HL-60 (cell line): Measurements from ENCODE around the gene SFMBT2.

Experiments
- POLR2AphosphoS5 ChIP-seq: IDR thresholded peaks from 2 replicates; pipeline ENCODE4 v1.6.1; 2012; ENCODE audit warnings: low read depth
- TF ChIP-seq, protein P1 (sequence below): IDR thresholded peaks from one replicate; pipeline ENCODE4 v1.5.1; 2011; ENCODE audit warnings: low read length, control low read depth, inconsistent platforms; ENCODE audit not compliant: insufficient read depth

DNA sequence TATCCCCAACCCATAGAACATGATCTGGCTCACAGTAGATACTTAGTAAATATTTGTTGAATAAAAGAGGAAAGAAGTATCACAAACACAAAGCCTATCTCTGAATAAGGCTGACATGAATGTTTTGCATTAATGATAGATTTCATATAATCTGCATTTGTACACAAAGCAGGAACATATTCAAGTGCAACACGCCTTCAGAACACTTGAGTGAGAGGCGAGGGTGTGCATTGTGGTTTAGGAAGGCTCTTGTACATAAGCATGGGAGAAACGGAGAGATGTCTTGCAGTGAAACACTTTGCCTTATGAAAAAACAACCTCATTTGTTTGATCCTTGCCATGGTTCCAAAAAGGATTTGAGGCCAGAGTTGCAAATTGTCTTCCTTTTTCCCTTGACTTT, 14.1 kb upstream of the SFMBT2 start:
- TF ChIP-seq POLR2AphosphoS5 = no peak
- TF ChIP-seq, protein P1, sequence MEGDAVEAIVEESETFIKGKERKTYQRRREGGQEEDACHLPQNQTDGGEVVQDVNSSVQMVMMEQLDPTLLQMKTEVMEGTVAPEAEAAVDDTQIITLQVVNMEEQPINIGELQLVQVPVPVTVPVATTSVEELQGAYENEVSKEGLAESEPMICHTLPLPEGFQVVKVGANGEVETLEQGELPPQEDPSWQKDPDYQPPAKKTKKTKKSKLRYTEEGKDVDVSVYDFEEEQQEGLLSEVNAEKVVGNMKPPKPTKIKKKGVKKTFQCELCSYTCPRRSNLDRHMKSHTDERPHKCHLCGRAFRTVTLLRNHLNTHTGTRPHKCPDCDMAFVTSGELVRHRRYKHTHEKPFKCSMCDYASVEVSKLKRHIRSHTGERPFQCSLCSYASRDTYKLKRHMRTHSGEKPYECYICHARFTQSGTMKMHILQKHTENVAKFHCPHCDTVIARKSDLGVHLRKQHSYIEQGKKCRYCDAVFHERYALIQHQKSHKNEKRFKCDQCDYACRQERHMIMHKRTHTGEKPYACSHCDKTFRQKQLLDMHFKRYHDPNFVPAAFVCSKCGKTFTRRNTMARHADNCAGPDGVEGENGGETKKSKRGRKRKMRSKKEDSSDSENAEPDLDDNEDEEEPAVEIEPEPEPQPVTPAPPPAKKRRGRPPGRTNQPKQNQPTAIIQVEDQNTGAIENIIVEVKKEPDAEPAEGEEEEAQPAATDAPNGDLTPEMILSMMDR = no peak
